IMR-90 (cell line): ENCODE measurements around the gene PUM2.

Experiments used
- USF2 ChIP-seq: fragments of 150-350 bp; IDR thresholded peaks from 2 replicates; pipeline ENCODE4 v1.6.1; 2017; ENCODE audit warnings: mild to moderate bottlenecking, antibody characterized with exemption, low read length, low read depth
- TF ChIP-seq, protein P1 (sequence below): conservative IDR thresholded peaks from 2 replicates; pipeline ENCODE4 v1.5.1; 2012; ENCODE audit warnings: mild to moderate bottlenecking, low read depth, low read length, improper control_type of control experiment

GRCh38 chr2:20361893-20362292 lies 11.2 kb upstream of the PUM2 start:
- TF ChIP-seq USF2 = no peak
- TF ChIP-seq, protein P1, sequence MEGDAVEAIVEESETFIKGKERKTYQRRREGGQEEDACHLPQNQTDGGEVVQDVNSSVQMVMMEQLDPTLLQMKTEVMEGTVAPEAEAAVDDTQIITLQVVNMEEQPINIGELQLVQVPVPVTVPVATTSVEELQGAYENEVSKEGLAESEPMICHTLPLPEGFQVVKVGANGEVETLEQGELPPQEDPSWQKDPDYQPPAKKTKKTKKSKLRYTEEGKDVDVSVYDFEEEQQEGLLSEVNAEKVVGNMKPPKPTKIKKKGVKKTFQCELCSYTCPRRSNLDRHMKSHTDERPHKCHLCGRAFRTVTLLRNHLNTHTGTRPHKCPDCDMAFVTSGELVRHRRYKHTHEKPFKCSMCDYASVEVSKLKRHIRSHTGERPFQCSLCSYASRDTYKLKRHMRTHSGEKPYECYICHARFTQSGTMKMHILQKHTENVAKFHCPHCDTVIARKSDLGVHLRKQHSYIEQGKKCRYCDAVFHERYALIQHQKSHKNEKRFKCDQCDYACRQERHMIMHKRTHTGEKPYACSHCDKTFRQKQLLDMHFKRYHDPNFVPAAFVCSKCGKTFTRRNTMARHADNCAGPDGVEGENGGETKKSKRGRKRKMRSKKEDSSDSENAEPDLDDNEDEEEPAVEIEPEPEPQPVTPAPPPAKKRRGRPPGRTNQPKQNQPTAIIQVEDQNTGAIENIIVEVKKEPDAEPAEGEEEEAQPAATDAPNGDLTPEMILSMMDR = no peak
